Activated CD4-positive, CD25-positive, alpha-beta regulatory T cell treated with anti-CD3 and anti-CD28 coated beads, Interleukin-2, amount 50 U/mL, for 16 hours (primary cell): ENCODE measurements around the gene RNGTT.
"Not testable (repeated sequence)": the region's sequence is repeated elsewhere in the genome, so short reads cannot be mapped to it uniquely, and the experiment has no call there.

ENCODE experiments used
- DNase-seq: peaks from one replicate; pipeline ENCODE4 v3.0.0-alpha.2; 2020; ENCODE audit warnings: low read depth, low spot score

RNGTT gene

DNA sequence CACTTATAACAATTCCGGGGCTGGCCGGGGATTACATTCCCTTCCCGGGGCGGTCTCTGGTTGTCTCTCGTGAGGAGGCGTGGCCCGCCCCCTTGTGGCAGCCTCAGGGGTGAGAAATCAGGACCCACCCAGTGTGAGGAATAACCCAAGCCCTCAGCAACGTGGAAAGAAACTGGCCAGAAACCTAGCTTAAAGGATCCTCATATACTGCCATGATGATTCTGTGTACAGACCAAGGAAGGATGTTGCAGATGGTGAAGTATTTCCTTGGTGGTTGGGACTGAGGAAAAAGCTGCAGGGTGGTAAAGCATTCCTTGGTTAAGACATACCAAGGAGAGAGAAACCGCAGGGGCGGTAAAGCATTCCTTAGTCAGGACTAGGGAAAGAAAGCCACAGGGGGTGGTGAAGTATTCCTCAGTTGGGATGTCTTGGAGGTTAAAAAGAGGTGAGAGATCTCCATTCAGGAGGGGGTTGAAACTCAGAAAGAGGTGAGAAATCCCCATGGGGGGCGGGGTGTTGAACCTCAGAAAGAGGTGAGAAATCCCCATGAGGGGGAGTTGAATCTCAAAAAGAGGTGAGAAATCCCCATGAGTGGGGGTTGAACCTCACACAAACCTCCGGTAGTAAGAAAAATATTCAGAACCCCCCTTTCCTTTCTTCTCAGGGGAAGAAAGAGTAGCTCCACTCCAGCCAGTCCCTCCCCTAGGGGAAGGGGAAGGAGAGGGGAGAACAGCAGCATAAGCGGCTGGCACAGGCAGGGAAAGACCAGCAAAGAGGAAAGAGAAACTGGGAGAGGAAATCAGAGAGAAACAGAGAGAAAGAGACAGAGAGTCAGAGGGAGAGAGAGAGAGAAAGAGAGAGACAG lies 238.1 kb downstream of the RNGTT start:
- no peak for DNase-seq

GRCh38 chr6:88722686-88723085 lies 240.7 kb downstream of the RNGTT start:
- no peak for DNase-seq

DNA sequence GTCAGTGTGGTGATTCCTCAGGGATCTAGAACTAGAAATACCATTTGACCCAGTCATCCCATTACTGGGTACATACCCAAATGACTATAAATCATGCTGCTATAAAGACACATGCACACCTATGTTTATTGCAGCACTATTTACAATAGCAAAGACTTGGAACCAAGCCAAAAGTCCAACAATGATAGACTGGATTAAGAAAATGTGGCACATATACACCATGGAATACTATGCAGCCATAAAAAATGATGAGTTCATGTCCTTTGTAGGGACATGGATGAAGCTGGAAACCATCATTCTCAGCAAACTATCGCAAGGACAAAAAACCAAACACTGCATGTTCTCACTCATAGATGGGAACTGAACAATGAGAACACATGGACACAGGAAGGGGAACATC lies 247.0 kb downstream of the RNGTT start:
- DNase-seq: not testable (repeated sequence)

- no peak for DNase-seq
Observed at GRCh38 chr6:88712243-88712936, 251.0 kb downstream of the RNGTT start.

DNA sequence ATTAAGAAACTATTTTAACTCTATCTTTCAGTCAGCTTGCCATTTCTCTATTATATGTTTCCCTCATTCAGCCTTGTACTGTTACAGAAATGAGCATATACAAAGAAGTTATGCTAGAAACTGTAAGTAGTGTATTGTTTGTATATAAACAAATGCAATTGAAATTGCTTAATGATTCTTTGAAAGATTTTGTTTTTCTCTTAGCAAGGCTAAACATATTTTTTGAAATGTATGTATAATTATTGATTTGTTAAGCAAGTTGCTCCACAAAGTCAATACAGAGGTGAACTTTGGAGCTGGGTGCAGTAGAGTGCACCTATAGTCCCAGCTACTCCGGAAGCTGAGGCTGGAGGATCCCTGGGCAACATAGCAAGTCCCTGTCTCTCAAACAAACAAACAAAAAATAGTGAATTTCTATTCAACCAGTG lies 253.6 kb downstream of the RNGTT start:
- DNase-seq: no peak

DNA sequence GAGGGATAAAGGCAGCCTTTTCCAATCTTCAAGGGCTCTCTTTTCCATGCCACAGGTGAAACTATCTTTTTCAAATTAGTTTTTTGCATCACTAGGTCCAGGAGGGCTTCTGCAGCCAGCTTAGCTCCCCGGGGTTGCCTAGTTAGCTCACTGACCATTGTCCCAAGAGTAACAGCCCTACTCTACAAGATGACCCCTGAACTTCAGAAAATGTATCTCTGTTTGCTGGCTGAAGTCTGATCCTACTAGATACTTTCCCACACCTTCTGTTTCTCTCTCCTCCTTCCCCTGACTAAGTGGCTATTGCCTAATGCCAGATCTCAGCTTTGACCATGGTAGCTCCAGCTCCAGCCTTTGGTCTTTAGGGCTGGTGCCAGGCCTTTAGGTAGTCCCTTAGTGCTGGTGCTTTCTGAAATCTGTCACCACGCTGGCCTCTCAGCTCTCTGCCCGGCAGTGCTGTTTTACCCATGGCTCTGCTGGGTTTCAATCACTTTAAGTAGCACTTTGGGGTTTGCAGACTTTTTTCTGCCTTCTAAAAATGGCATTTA lies 255.1 kb downstream of the RNGTT start:
- no peak for DNase-seq

DNA sequence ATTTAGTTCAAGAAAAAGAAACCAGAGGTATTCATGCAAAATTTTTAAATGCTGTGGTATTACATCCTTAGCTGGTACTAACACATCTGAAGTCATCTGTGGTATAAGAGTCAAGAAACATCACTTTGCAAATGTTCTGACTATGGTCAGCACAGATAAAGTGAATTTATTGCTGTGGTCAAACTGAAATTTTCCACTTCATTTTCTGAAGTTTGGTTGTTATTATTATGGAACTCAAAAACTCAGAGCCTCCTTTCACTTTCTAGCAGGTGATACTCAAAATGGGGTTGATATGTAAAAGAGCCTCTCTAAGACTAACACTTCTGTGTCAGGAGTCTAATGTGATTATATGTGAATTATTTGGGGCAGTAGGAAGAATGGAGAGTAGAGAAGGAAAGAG lies 257.8 kb downstream of the RNGTT start:
- no peak for DNase-seq

GRCh38 chr6:88704980-88705379 lies 258.4 kb downstream of the RNGTT start:
- DNase-seq: no peak

GRCh38 chr6:88702956-88703556 lies 260.4 kb downstream of the RNGTT start:
- DNase-seq: no peak

GRCh38 chr6:88698661-88699060 lies 264.8 kb downstream of the RNGTT start:
- DNase-seq: no peak

DNA sequence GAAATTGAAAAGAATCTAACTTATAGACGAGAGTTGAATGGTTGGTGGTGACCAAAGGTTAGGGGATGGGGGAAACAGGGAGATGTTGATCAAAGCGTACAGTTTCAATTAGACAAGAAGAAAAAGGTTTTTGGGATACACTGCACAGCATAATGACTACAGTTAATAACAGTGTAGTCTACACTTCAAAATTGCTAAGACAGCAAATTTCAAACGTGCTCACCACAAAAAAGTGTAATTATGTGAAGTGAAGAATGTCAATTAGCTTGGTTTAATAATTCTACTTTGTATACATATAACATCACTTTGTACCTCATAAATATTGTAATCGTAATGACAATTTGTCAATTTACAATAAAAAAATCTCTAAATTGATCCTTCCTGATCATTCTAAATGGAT lies 267.5 kb downstream of the RNGTT start:
- no peak for DNase-seq

DNA sequence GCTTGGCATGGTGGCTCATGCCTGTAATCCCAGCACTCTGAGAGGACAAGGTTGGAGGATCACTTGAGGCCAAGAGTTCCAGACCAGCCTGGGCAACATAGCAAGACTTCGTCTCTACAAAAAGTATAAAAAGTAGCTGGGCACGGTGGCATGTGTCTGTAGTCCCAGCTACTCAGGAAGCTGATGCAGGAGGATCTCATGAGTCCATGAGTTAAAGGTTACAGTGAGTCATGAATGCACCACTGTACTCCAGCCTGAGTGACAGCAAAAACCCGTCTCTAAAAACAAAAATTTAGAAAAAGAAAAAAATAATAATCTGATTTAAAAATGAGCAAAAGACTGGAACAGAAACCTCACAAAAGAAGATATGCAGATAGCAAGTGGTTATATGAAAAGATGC lies 279.7 kb downstream of the RNGTT start:
- DNase-seq: no peak

DNA sequence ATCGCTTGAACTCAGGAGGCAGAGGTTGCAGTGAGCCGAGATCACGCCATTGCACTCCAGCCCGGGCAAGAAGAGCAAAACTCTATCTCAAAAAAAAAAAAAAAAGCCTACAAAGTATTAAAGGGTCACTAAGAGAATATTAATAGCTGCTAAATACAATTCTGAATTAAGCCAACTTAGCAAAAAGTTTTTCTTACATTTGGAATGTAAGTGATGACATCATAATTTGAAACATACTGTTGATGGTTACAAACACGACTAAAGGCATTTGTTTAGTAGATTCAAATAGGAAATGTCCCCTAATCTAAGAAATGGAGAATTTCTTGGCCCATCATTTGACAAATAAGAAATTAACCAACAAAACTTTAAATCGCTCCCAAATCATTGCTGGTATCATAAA lies 282.8 kb downstream of the RNGTT start:
- no peak for DNase-seq

- no peak for DNase-seq
Observed at GRCh38 chr6:88679841-88680240, 283.6 kb downstream of the RNGTT start.

DNA sequence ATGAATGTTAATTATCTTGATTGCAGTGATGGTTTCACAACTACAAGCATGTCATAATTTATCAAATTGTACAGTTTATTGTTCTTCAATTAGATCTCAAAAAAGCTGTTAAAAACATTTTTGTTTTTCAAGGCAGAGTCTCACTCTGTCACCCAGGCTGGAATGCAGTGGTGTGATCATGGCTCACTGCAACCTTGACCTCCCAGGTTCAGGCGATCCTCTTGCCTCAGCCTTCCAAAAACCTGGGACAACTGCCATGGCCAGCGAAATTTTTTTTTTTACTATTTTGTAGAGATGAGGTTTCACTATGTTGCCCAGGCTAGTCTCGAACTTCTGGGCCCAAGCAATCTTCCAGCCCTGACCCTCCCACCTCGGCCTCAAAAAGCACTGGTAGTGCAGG lies 286.1 kb downstream of the RNGTT start:
- DNase-seq: no peak

DNA sequence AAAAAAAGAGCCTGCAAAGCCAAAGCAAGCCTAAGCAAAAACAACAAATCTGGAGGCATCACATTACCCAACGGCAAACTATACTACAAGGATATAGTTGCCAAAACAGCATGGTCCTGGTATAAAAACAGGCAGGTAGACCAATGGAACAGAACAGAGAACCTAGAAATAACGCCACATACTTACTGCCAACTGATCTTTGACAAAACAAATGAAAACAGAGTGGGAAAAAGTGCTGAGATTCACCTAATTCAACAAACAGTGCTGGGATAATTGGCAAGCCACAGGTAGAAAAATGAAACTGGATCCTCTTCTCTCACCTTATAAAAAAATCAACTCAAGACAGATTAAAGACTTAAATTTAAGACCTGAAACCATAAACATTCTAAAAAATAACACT lies 291.8 kb downstream of the RNGTT start:
- DNase-seq: no peak

- DNase-seq: no peak
Observed at GRCh38 chr6:88670369-88670768, 293.0 kb downstream of the RNGTT start.

GRCh38 chr6:88669475-88669874 lies 293.9 kb downstream of the RNGTT start:
- no peak for DNase-seq

- DNase-seq: no peak
Observed at GRCh38 chr6:88666901-88667300, 296.5 kb downstream of the RNGTT start.

DNA sequence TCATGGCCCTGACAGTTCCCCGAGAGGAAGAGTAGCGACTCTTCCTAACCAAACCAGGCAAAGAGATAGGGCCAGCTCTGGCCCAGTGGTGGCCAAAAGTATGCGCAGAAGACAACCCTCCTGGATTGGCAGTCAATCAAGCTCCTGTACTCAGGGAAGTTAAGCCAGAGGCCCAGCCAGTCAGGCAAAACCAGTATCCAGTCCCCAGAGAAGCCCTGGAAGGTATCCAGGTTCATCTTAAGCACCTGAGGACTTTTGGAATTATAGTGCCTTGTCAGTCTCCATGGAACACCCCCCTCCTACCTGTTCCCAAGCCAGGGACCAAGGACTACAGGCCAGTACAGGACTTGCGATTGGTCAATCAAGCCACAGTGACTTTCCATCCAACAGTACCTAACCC lies 298.3 kb downstream of the RNGTT start:
- DNase-seq: no peak

- no peak for DNase-seq
Observed at GRCh38 chr6:88663801-88664200, 299.6 kb downstream of the RNGTT start.

GRCh38 chr6:88662653-88663174 lies 300.7 kb downstream of the RNGTT start:
- no peak for DNase-seq
